M059J (cell line): ENCODE results near the gene TIA1. TPM values are rescaled to one million over a fixed set of nuclear protein-coding genes. Genes with fewer than 3 reads are reported as not detected.

Experiments
- DNase-seq: peaks from one replicate; pipeline ENCODE4 v3.0.0-alpha.2; 2012; ENCODE audit warnings: low read depth
- total RNA-seq: library from RNA; depleted of rRNA; stranded (reverse); fragments of >200 nt; shearing (Covaris generic); gene quantifications from 2 replicates; pipeline ENCODE4 v1.2.3, GENCODE V29; 2014; rRNA removed

Gene TIA1
- total RNA-seq, 1 experiment from 2014 or later = 64.5 TPM

GRCh38 chr2:70160545-70160944 lies 87.9 kb downstream of the TIA1 start:
- no peak for DNase-seq

Other genes with a start within 250 kb of the TIA1 start
- gene PCBP1, start 161.2 kb downstream of the TIA1 start, total RNA-seq = 24.5 and 37.7 TPM in 2 replicates
- gene C2orf42, start 57.6 kb downstream of the TIA1 start, total RNA-seq = 10.5 and 12.5 TPM in 2 replicates
- gene PCYOX1, start 9.5 kb upstream of the TIA1 start, total RNA-seq = 16.3 and 30.4 TPM in 2 replicates
- 229 and 376 TPM in 2 replicates for gene SNRPG, start 45.1 kb upstream of the TIA1 start, total RNA-seq
- gene FAM136A, start 53.4 kb upstream of the TIA1 start, total RNA-seq = 69.1 and 73.0 TPM in 2 replicates